NCI-H1930 (cell line): Measurements from ENCODE around the gene PJA2.

Experiments
- DNase-seq, 2 experiments: peaks; one replicate each; lab custom pipeline; 2025; lab: John Stamatoyannopoulos, UW

Gene PJA2

GRCh38 chr5:109408991-109409843 lies 557 bp downstream of the PJA2 start:
- peak in 1 of 2 experiments; percentile 1 for DNase-seq

GRCh38 chr5:109407913-109408312 lies 1.9 kb downstream of the PJA2 start:
- no peak for DNase-seq

DNA sequence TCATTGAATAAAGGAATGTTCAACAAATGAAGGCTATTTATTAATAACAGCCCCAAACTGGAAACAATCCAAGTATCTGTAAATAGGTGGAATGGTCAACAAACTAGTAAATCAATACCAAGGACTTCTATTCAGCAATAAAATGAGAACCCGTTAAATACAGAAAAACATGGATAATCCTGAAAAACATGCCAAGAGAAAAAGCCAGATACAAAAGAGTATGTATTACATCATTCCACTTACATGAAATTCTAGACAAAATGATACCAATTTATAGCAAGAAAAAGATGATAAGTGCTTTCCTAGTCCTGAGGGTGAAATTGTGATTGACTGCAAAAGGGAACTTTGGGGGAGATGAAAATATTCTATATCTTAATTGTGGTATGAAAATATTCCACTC lies 3.1 kb downstream of the PJA2 start:
- no peak for DNase-seq

DNA sequence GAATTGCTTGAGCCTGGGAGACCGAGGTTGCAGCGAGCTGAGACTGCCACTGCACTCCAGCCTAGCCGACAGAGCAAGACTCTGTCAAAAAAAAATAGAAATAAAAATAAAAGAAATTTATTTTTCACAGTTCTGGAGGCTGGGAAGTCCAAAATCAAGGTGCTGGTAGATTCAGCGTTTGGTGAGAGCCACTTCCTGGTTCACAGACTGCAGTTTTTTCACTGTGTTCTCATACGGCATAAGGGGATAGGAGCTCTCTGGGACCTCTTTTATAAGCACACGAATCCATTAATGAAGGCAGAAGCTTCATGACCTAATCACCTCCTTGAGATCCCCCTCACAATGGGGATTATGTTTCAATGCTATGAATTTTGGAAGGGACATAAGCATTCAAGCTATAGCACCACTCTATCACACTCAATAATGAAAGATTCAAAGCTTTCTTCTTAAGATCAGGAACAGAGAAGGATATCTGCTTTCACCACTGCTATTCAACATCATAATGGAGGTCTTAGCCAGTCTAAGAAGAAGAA lies 5.3 kb downstream of the PJA2 start:
- DNase-seq = no peak

- no peak for DNase-seq
Observed at GRCh38 chr5:109403469-109403868, 6.3 kb downstream of the PJA2 start.

- DNase-seq = no peak
Observed at GRCh38 chr5:109399092-109399759, 10.5 kb downstream of the PJA2 start.

- no peak for DNase-seq
Observed at GRCh38 chr5:109396965-109397364, 12.8 kb downstream of the PJA2 start.

GRCh38 chr5:109394806-109395205 lies 15.0 kb downstream of the PJA2 start:
- no peak for DNase-seq

DNA sequence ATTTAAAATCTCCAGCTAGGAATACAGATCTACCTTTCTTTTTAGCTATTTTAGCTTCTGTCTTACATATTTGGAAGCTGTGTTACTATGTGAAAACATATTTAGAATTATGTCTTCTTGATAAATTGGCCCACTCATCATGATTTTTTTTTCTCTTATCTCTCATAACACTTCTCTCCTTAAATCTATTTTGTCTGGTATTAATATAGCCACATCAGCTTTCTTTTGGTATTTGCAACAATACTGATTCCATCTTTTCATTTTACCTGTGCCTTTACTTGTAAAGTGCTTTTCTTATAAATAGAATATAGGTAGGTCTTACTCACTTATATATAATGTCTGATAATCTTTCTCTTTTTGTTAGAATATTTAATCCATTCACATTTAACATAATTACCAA lies 19.6 kb downstream of the PJA2 start:
- DNase-seq = no peak

GRCh38 chr5:109388407-109388806 lies 21.4 kb downstream of the PJA2 start:
- no peak for DNase-seq

- DNase-seq = no peak
Observed at GRCh38 chr5:109387408-109387974, 22.3 kb downstream of the PJA2 start.

DNA sequence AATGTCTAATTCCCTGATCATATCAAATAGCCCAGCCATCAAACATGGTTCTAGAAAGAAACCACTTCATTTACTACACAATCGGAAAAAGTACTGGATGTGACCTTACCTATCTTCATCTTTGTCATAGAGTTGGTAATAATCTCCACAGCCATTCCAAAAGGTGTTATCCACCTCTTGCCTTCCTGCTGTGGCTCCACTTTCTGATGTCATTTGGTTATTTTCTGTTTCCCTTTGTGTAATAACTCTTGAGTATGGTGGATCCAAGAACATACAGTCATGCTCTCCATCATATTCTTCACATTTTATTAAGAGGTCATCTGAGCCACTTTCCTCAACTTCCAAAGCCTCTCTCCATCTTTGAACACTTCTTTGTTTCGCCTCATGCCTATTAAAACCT lies 31.7 kb downstream of the PJA2 start:
- no peak for DNase-seq

DNA sequence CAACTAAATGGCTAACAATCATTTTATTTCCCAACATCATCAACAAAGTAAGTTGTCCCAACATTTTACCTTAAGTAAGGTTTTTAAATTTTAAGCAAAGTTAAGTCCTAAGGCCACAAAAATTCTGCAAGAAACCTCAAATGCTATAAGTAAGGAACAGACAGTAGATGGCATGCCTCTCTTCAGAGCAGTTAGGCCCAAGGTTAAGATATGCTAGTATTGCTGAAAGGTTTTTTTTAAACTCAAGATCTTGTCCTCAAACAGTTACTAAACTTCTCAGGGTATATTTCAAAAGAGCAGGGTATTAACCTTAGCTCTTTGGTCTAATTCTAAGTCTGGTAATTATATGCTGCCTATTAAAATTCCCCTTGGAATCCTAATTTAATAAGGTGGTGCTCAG lies 35.1 kb downstream of the PJA2 start:
- no peak for DNase-seq

GRCh38 chr5:109373932-109374331 lies 35.8 kb downstream of the PJA2 start:
- no peak for DNase-seq

DNA sequence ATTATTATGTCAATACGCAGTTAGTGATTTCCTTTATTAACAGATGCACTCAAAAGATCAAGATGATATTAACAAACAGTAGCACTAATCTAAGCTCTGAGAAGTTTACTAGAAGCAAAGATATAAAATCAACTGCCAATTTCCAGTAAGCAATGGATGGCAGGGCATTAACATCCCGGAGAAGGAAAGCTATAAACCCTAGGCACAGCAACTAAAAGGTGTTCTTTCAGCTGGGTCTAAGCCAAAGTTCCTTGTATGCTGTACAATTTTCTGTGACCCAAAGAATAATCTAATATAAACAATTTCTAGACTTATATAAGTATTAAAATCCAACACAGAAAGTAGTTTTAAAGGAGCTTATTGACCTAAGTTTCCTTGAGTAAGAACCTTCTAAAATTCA lies 39.4 kb downstream of the PJA2 start:
- no peak for DNase-seq

- DNase-seq = no peak
Observed at GRCh38 chr5:109365653-109366052, 44.1 kb downstream of the PJA2 start.

DNA sequence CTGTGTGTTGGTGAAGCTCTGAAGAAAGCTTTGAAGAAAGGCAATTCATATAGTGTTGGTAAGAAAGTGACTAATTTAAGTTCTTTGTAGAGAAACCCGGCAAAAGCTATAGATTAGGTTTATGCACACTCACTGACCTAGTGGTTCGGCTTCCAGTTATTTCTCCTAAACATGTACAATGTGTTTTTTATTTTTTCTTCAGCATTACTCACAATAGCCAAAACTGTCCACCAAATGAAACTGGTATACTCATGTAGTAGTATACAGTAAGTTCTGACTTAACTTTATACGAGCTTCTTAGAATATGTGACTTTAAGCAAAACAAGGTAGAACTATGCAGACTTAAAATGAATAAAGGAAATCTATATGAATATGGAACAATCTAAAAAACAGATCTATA lies 44.8 kb downstream of the PJA2 start:
- no peak for DNase-seq

DNA sequence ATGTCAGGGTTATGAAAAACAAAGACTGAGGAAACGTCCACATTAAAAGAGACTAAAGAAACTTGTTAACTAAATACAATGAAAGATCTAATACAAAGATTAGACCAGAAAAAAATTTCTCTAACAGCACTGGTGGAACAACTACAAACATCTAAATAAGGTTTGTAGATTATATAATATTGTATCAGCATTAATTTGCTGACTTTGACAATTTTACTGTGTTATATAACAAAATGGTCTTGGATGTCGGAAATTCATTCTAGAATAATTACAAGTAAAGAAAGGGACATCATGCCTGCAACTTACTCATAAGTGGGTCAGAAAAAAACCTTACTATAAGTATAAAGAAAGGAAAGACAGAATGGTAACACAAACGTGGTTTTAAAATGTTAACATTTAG lies 50.1 kb downstream of the PJA2 start:
- DNase-seq = no peak

DNA sequence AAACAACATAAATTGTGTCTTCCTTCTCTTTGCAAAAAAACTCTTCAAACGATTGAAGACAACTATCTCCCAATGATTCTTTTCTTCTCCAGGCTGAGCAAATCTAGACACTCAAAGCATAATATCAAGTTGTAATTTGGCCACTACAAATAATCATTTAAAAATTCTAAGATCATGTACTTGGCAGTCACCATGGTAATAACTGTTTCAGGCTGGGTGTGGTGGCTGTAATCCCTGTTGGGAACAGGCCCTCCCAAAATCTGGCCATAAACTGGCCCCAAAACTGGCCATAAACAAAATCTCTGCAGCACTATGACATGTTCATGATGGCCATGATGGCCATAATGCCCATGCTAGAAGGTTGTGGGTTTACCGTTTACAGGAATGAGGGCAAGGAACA lies 52.0 kb downstream of the PJA2 start:
- no peak for DNase-seq

DNA sequence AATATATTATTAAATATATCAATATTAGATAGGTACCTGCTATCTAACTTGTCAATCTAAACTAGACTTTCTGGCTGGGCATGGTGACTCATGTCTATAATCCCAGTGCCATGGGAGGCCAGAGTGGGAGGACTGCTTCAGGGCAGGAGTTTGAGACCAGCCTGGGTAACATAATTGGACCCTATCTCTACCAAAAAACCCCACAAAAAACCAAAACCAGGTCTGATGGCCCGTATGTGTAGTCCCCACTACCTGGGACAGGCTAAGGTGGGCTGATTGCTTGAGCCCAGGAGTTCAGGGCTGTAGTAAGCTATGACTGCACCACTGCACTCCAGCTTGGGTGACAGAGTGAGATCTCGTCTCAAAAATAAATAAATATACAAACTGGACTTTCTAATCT lies 55.0 kb downstream of the PJA2 start:
- no peak for DNase-seq

- no peak for DNase-seq
Observed at GRCh38 chr5:109351988-109352864, 57.5 kb downstream of the PJA2 start.
